GM12892 (cell line): Measurements from ENCODE around the gene TPSAB1.

Source experiments
- DNase-seq: peaks from one replicate; pipeline ENCODE4 v3.0.0; 2011; ENCODE audit not compliant: insufficient read length
- FAIRE-seq: peaks from 2 replicates; lab custom pipeline; 2011; peaks lifted over from hg19 to GRCh38; lab: Jason Lieb, UNC
- POLR2A ChIP-seq: IDR thresholded peaks from 2 replicates; pipeline ENCODE4 v1.6.1; 2011; ENCODE audit warnings: low read depth, low read length, control low read depth
- POLR2AphosphoS5 ChIP-seq: IDR thresholded peaks from 2 replicates; pipeline ENCODE4 v1.6.1; 2011; ENCODE audit warnings: low read depth, low read length, control low read depth
- TAF1 ChIP-seq: IDR thresholded peaks from 2 replicates; pipeline ENCODE4 v1.6.1; 2011; ENCODE audit warnings: low read depth, mild to moderate bottlenecking, control low read depth, low read length, borderline replicate concordance

The TPSAB1 gene

DNA sequence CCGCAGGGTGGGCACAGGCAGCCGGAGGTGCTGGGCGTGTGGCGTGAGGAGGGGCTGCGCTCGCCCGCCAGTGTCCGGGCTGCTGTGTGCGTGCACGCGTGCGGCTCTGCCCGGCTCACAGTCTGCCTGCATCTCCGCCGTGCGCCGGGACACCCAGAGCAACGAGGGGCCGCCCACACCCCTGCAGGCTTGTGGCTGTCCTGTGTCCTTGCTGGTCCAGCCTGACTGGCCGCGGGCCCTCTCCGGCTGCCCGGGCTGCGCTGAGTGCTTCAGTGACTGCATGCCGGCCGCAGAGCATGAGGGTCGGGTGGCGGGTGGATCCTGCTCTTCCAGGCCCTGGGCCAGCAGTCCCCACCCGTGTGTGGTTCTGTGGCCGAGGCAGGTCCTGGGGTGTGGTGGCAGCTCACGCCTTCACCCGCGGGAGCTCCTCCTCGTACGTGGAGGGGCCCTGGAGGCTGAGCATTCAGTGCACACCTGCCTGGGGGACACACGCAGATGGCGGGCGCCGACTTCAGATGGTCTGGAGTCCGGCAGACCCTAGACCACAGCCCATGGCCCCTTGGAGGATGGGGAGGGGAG lies 27.8 kb upstream of the TPSAB1 start:
- FAIRE-seq (no peak), DNase-seq (no peak)
- no peak for TF ChIP-seq TAF1
- TF ChIP-seq POLR2A = no peak
- no peak for TF ChIP-seq POLR2AphosphoS5

DNA sequence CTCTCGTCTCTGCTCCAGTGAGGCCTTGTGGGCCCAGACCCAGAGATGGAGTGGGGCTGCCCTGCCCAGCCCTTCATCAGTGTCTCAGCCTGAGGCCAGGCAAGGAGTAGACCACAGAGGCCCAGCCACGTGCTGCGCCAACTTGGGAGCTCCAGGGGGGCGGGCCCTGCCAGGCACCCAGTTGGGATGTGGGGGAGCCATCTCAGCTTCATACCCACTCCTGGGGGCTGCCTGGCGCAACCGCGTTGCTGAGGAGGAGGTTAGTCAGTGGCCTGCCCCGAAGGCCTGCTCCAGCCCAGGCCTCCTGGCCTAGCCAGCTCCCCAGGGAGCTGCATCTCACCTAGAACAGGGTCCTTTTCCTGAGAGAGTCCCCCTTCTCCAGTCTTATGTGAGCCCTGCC lies 27.3 kb upstream of the TPSAB1 start:
- no peak for TF ChIP-seq POLR2A
- TF ChIP-seq TAF1 = no peak
- TF ChIP-seq POLR2AphosphoS5 = no peak
- no peak for FAIRE-seq
- DNase-seq = no peak

DNA sequence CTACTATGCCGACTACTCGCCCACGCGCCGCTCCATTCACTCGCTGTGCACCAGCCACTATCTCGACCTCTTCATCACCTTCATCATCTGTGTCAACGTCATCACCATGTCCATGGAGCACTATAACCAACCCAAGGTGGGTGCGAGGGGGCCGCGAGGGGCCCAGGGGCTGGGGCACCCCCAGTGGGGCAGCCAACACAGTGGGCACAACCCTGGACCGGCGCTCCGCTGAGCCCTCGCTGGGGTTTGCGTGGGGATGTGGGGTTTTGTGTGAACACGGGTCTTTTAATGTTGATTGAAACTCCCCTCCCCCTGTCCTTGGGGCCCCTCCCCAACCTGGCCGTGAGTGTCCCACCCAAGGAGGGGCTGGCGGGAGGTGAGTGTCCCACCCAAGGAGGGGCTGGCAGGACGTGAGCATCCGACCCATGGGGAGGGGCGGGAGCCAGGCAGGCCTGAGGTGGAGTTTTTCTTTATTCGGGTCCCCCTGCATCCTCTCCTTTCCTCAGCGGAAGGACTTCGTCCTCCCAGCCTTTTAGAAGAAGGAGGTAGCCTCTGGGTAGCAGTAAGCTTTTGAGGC lies 26.6 kb upstream of the TPSAB1 start:
- FAIRE-seq (no peak), DNase-seq (no peak)
- TF ChIP-seq POLR2A (no peak), TAF1 (no peak), POLR2AphosphoS5 (no peak)

DNA sequence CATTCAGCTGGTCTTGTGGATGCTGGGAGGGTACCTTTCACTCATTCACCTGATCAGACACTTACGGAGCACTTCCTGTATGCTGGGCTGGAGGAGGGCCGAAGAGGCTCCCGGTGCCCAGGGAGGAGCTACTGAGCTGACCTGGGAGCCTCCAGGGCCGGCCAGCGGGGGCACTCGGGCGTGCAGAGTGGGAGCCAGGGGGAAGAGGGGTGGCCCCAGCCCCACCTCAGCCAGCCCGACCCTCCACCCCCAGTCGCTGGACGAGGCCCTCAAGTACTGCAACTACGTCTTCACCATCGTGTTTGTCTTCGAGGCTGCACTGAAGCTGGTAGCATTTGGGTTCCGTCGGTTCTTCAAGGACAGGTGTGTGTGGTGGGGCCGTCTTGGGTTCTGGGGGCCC lies 25.8 kb upstream of the TPSAB1 start:
- no peak for FAIRE-seq
- no peak for TF ChIP-seq POLR2AphosphoS5
- no peak for TF ChIP-seq POLR2A
- TF ChIP-seq TAF1 = no peak
- DNase-seq = no peak

DNA sequence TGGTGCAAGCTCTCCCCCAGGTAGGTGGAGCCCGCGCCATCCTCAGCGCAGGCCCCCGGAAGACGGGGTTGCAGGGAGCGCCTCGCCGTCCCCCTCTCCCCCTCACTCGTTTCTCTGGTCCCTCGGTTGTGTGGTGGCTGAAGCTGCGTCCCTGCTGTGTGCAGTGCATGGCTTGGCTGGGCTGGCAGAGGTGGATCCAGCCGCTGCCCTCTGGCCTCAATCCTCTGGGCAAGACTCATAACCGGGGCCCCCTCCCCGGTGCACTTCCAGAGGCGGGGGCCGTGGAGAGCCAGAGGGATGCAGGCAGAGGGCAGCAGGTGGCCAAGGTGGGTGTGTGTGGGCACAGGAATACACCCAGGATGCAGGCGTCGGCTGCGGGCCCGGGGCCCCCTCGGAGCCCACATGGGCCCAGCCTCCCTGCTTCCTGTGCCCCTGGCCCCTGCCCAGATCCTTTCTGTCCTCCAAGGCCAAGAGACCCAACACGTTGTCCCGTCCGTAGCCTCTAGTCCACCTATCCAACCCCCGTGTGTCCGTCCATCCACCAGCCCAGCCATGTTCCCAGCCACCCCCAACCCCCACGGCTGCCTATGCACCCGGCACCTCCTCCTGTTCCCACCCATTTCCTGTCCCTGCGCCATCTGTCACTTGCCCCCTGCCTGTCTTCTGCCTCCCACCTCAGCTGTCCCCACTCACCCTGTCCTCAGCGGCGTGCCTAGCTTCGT lies 24.8 kb upstream of the TPSAB1 start:
- DNase-seq (no peak), FAIRE-seq (no peak)
- no peak for TF ChIP-seq POLR2AphosphoS5
- no peak for TF ChIP-seq TAF1

DNA sequence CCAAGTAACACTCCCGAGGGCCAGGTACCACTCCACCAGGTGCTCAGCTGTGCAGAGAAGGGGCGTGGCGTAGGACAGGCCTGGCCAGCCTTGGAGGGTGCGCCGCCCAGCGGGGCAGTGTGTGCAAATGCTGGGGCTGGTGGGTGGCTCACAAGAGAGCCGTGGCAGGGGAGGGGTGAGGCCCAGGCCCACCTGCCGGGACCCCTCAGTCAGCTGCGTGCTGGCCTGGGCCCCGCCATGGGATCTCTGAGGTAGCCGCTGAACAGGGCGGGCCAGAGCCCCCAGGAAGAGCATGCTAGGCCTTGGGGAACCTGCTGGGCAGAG lies 24.2 kb upstream of the TPSAB1 start:
- no peak for DNase-seq
- FAIRE-seq = no peak
- no peak for TF ChIP-seq POLR2A
- TF ChIP-seq POLR2AphosphoS5 = no peak
- no peak for TF ChIP-seq TAF1

DNA sequence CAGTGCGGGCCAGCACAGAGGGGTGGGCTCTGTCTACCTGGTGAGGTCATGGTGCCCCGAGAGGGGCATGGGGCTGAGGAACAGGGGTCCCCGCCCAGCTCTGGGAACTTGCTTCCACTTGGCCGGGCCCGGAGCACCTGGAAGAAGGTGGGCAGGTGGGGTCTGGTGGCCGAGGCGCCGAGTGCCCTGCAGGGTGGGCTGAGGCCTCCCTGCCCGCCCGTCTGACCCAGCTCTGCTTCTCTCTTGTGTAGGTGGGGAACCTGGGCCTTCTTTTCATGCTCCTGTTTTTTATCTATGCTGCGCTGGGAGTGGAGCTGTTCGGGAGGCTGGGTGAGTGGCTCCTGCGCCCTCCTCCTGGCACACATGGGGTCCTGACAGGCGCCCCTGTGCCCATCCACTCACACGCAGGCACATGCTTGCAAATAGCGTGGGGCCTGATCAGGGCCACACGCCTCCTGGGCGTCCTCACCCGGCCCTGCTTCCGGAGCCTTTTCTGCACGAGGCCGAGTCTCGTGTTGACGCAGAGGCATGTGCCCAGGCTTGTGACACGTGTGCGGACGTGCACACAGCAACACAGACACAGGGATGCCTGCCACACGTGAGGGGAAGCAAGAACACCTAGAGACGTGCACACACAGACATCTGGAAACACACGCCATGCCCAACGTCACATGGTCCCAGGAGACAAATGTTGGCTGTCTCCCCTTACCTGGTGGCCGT lies 23.7 kb upstream of the TPSAB1 start:
- DNase-seq (no peak), FAIRE-seq (no peak)
- no peak for TF ChIP-seq TAF1
- no peak for TF ChIP-seq POLR2AphosphoS5
- no peak for TF ChIP-seq POLR2A

DNA sequence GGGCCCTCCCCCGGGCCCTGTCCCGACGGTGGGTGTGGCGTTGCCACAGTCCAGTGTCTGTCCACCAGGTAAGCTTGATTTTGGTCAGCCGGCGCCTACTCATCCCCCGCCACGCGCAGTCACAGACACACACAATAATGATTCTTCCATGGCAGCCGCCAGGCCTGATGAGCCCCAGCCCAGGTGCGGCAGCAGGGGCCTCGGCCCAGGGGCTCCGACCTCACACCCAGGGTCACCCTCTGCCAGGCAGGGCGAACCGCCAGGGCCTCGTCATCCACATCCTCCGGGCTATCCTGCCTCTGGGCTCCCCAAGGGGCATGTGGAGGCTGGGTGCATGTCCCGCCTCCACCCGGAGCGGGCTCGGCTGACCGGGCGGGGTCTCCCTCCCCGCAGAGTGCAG lies 23.0 kb upstream of the TPSAB1 start:
- TF ChIP-seq TAF1 = no peak
- no peak for TF ChIP-seq POLR2A
- FAIRE-seq (no peak), DNase-seq (no peak)

DNA sequence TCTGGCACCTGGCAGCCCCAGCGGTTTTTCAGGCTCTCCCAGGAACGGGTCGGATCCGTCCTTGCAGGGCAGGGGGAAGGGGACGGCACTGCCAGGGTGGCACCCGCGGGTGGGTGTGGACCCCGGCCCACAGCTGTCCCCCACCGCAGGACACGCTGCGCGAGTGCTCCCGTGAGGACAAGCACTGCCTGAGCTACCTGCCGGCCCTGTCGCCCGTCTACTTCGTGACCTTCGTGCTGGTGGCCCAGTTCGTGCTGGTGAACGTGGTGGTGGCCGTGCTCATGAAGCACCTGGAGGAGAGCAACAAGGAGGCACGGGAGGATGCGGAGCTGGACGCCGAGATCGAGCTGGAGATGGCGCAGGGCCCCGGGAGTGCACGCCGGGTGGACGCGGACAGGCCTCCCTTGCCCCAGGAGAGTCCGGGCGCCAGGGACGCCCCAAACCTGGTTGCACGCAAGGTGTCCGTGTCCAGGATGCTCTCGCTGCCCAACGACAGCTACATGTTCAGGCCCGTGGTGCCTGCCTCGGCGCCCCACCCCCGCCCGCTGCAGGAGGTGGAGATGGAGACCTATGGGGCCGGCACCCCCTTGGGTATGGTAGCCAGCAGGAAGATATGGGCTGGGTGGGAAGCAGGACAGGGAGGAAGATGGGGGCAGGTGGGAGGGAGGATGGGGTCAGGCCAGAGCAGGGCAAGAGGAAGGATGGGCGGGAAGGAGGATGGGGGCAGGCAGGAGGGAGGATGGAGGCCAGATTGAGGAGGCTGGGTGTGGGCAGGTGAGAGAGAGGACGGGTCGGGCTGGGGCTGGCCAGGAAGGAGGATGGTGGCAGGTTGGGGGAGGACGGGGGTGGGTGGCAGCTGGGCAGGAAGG lies 22.2 kb upstream of the TPSAB1 start:
- DNase-seq (no peak), FAIRE-seq (no peak)
- TF ChIP-seq POLR2AphosphoS5 = no peak
- TF ChIP-seq TAF1 = no peak
- TF ChIP-seq POLR2A = no peak

DNA sequence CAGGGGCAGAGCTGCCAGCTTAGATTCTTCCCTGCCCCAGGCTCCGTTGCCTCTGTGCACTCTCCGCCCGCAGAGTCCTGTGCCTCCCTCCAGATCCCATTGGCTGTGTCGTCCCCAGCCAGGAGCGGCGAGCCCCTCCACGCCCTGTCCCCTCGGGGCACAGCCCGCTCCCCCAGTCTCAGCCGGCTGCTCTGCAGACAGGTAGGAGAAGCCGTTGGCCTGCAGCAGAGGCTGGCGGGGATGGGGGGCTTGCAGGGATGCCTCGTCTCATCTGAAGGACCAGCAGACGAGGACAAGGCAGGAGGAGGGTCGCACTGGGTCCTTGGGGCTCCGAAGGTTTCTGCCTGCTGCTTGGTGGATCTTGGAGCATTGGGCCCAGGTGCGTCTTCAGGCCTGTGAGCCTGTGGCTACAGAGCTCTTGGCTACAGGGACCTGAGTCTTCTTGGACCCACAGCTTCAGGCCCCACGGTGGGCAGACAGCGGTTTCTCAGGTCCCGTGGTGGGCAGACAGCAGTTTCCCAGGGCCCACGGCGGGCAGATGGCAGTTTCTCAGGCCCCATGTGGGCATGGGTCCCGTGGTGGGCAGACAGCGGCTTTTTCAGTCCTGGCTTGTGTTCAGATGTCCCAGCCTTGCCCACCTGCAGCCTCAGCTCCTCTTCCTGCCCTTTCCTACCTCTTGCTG lies 21.4 kb upstream of the TPSAB1 start:
- no peak for DNase-seq
- TF ChIP-seq TAF1 (no peak), POLR2AphosphoS5 (no peak), POLR2A (no peak)
- FAIRE-seq = no peak
